RWPE1 (cell line): ENCODE measurements around the gene KIF23.

Experiments
- CTCF ChIA-PET: fragments of 350-600 bp; sonication (Branson Sonifier 250); formaldehyde crosslinking; extraction: SDS; loops from one replicate; lab custom pipeline; 2021; lab: Yijun Ruan, JAX
- POLR2A ChIA-PET: fragments of 400-600 bp; formaldehyde crosslinking; extraction: SDS; loops from one replicate; lab custom pipeline; 2020; ENCODE audit warnings: antibody characterized with exemption; ENCODE audit not compliant: low non-redundant PET; lab: Yijun Ruan, JAX
- DNase-seq: peaks from one replicate; pipeline ENCODE4 v3.0.0; 2012; ENCODE audit warnings: low spot score
- H3K27ac ChIP-seq: fragments of 450-650 bp; 2 replicates; pipeline ENCODE4 v1.5.1; 2017
- CTCF ChIP-seq: fragments of 450-650 bp; conservative IDR thresholded peaks from 2 replicates; pipeline ENCODE4 v1.5.1; 2017; ENCODE audit warnings: low read depth, mild to moderate bottlenecking

Gene KIF23

GRCh38 chr15:69400850-69401249, 13.3 kb upstream of the KIF23 start:
- CTCF ChIA-PET: no interaction called here
- TF ChIP-seq CTCF: no peak
- DNase-seq: no peak
- POLR2A ChIA-PET: no interaction called here
- no peak overlapping the region for H3K27ac ChIP-seq

- H3K27ac ChIP-seq: no peak overlapping the region
- ChIA-PET POLR2A (no interaction called here), CTCF (interaction anchor here (1.8 kb wide), 1 partner anchor 8 kb away, joined by 13 read pairs; no protein-coding TSS in a partner anchor)
- no peak for DNase-seq
- TF ChIP-seq CTCF: no peak
These were observed 11.3 kb upstream of the KIF23 start for GRCh38 chr15:69402816-69403215.

- DNase-seq: no peak
- no peak overlapping the region; the same call in 1 of the 2 replicates for H3K27ac ChIP-seq
- CTCF ChIA-PET: interaction anchor here (1.8 kb wide), 1 partner anchor 9 kb away, joined by 13 read pairs; no protein-coding TSS in a partner anchor
- TF ChIP-seq CTCF: no peak
- POLR2A ChIA-PET: no interaction called here
These were observed 10.6 kb upstream of the KIF23 start for GRCh38 chr15:69403594-69403993.

- H3K27ac ChIP-seq: no peak overlapping the region
- ChIA-PET CTCF (interaction anchor here (0.5 kb wide), 1 partner anchor 9 kb away, joined by 3 read pairs; the partner anchor contains the start of gene KIF23), POLR2A (no interaction called here)
These were observed 9.0 kb upstream of the KIF23 start for GRCh38 chr15:69405110-69405509.

GRCh38 chr15:69407719-69408400, 6.3 kb upstream of the KIF23 start:
- no peak for TF ChIP-seq CTCF
- no peak for DNase-seq
- ChIA-PET POLR2A (no interaction called here), CTCF (no interaction called here)
- no peak overlapping the region for H3K27ac ChIP-seq

More at GRCh38 chr15:69405110-69405509, 9.0 kb upstream of the KIF23 start:
- TF ChIP-seq CTCF: no peak
- DNase-seq: no peak

- no peak for DNase-seq
- ChIA-PET CTCF (interaction anchor here (0.6 kb wide), 1 partner anchor 152 kb away, joined by 5 read pairs; no protein-coding TSS in a partner anchor), POLR2A (no interaction called here)
- TF ChIP-seq CTCF: no peak
- no peak overlapping the region for H3K27ac ChIP-seq
These were observed 5.3 kb upstream of the KIF23 start for GRCh38 chr15:69408841-69409240.
